HG03575 (cell line): ENCODE measurements around the gene RENBP.

Experiments used
- ATAC-seq: cut with Tn5 transposase; IDR thresholded peaks from one replicate; pipeline ENCODE4 v1.9.1; 2021; ENCODE audit not compliant: unreplicated experiment, insufficient number of reproducible peaks, low FRiP score; ENCODE audit errors: extremely low read depth

RENBP gene

GRCh38 chrX:153925739-153926551 is 18.5 kb downstream of the RENBP start, which contains the start of gene ARHGAP4:
ARHGAP4 (minus strand) TSS chrX:153926264; CDS start chrX:153926202, 62 bp downstream.
- ATAC-seq = no peak

GRCh38 chrX:153925387-153925738 is 19.1 kb downstream of the RENBP start:
- no peak for ATAC-seq

GRCh38 chrX:153924149-153924861 is 20.1 kb downstream of the RENBP start:
- ATAC-seq = no peak

- ATAC-seq = no peak
These were observed 21.2 kb downstream of the RENBP start for GRCh38 chrX:153922932-153923857.

GRCh38 chrX:153921511-153922446 is 22.7 kb downstream of the RENBP start:
- ATAC-seq = no peak

GRCh38 chrX:153921070-153921469 is 23.4 kb downstream of the RENBP start:
- ATAC-seq = no peak

- ATAC-seq = no peak
These were observed 23.9 kb downstream of the RENBP start for GRCh38 chrX:153920546-153920945.

- no peak for ATAC-seq
These were observed 25.2 kb downstream of the RENBP start for GRCh38 chrX:153919281-153919680.

- no peak for ATAC-seq
These were observed 26.6 kb downstream of the RENBP start for GRCh38 chrX:153917869-153918268.

GRCh38 chrX:153913701-153914100 is 30.7 kb downstream of the RENBP start:
- ATAC-seq = no peak

GRCh38 chrX:153913211-153913610 is 31.2 kb downstream of the RENBP start:
- no peak for ATAC-seq

GRCh38 chrX:153911798-153912197 is 32.6 kb downstream of the RENBP start:
- ATAC-seq = no peak

- ATAC-seq = no peak
These were observed 34.0 kb downstream of the RENBP start for GRCh38 chrX:153910446-153910845.

- no peak for ATAC-seq
These were observed 34.5 kb downstream of the RENBP start for GRCh38 chrX:153909980-153910360.

GRCh38 chrX:153909024-153909979 is 35.1 kb downstream of the RENBP start:
- ATAC-seq = no peak

- no peak for ATAC-seq
These were observed 36.1 kb downstream of the RENBP start for GRCh38 chrX:153908219-153908860.

GRCh38 chrX:153907456-153907855 is 37.0 kb downstream of the RENBP start:
- ATAC-seq = no peak
